GM13977 (cell line): ENCODE data around the gene POLR1D.

Experiments
- DNase-seq: peaks from one replicate; pipeline ENCODE4 v3.0.0; 2012; ENCODE audit warnings: low spot score
- CTCF ChIP-seq: IDR thresholded peaks from 2 replicates; pipeline ENCODE4 v1.5.1; 2012; ENCODE audit warnings: mild to moderate bottlenecking, control low read depth; ENCODE audit not compliant: insufficient read depth; ENCODE audit errors: extremely low read depth, missing control alignments
- in situ Hi-C: fragments of 300-500 bp; cut with MboI; formaldehyde crosslinking; loops from one replicate; pipeline ENCODE4 v1.12.0; 2022; ENCODE audit warnings: low sequenced_read_pairs, low pct_unique_long_range_greater_than_20kb, mixed read lengths, inconsistent platforms; ENCODE audit not compliant: unreplicated experiment

Gene POLR1D

GRCh38 chr13:27665761-27666160 is 44.1 kb downstream of the POLR1D start:
- TF ChIP-seq CTCF: no peak
- in situ Hi-C loops: no loop called here
- no peak for DNase-seq

- no peak for DNase-seq
- TF ChIP-seq CTCF: no peak
- in situ Hi-C loops: no loop called here
Observed at GRCh38 chr13:27666951-27667350, 45.3 kb downstream of the POLR1D start.

- no peak for TF ChIP-seq CTCF
- DNase-seq: no peak
- in situ Hi-C loops: no loop called here
Observed at GRCh38 chr13:27667946-27668345, 46.3 kb downstream of the POLR1D start.

- DNase-seq: no peak
- TF ChIP-seq CTCF: no peak
- in situ Hi-C loops: no loop called here
Observed at GRCh38 chr13:27670861-27671260, 49.2 kb downstream of the POLR1D start.

GRCh38 chr13:27672025-27672424 is 50.3 kb downstream of the POLR1D start:
- DNase-seq: no peak
- TF ChIP-seq CTCF: no peak
- in situ Hi-C loops: no loop called here
